22Rv1 (cell line): ENCODE data around the gene MMP20.

Experiments
- H3K27ac ChIP-seq: fragments of 450-650 bp; 2 replicates; pipeline ENCODE4 v1.5.1; 2017
- ZFX ChIP-seq: fragments of 450-650 bp; IDR thresholded peaks from 2 replicates; pipeline ENCODE4 v1.6.1; 2017; ENCODE audit warnings: antibody characterized with exemption, borderline replicate concordance
- TF ChIP-seq, protein P1 (sequence below): fragments of 450-650 bp; IDR thresholded peaks from 2 replicates; pipeline ENCODE4 v1.5.1; 2017; ENCODE audit warnings: mild to moderate bottlenecking

Gene MMP20

GRCh38 chr11:102615077-102615893 lies 9.8 kb downstream of the MMP20 start:
- no peak overlapping the region for H3K27ac ChIP-seq
- TF ChIP-seq, protein P1, sequence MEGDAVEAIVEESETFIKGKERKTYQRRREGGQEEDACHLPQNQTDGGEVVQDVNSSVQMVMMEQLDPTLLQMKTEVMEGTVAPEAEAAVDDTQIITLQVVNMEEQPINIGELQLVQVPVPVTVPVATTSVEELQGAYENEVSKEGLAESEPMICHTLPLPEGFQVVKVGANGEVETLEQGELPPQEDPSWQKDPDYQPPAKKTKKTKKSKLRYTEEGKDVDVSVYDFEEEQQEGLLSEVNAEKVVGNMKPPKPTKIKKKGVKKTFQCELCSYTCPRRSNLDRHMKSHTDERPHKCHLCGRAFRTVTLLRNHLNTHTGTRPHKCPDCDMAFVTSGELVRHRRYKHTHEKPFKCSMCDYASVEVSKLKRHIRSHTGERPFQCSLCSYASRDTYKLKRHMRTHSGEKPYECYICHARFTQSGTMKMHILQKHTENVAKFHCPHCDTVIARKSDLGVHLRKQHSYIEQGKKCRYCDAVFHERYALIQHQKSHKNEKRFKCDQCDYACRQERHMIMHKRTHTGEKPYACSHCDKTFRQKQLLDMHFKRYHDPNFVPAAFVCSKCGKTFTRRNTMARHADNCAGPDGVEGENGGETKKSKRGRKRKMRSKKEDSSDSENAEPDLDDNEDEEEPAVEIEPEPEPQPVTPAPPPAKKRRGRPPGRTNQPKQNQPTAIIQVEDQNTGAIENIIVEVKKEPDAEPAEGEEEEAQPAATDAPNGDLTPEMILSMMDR, result no peak
- TF ChIP-seq ZFX, result no peak

DNA sequence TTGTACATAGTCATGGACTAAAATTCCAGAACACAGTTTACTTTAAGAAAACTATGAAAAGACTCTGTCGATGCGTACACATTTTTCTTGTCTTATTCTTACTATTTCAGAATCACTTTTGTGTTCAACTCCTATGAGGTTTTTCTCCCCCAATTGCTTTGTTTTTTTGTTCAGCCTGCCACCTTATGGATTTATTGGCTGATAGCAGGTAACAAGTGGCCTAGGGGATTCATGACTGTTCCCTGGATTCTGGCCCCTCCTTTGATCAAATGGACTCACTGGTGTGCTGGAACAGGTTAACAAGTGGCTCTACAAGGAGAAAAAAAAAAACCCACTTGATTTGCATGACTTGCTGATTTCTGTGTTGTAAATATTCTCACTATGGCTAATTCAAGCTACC lies 10.6 kb downstream of the MMP20 start:
- H3K27ac ChIP-seq, result no peak overlapping the region

DNA sequence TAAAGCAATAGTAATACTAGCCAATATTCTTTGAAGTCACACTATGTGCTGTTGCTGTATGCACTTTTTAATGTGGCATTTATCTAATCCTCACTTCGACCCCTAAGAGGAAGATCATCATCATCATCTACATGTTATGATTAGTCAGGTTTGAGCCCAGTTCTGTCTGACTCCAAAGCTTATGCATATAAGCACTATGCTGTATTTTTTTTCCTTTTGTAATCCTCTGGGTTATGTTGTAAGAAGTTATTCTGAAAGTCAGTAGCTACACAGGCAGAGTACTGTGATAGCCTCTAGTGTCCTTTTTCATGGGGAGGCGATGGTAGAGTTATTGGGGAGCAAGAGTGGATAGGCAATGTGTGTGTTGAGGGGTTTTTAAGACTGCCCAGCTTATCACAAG lies 11.1 kb downstream of the MMP20 start:
- H3K27ac ChIP-seq, result no peak overlapping the region
- no peak for TF ChIP-seq ZFX
- TF ChIP-seq, protein P1, result no peak

More for the DNA sequence above, 10.6 kb downstream of the MMP20 start:
- TF ChIP-seq, protein P1, result no peak
- TF ChIP-seq ZFX, result no peak

DNA sequence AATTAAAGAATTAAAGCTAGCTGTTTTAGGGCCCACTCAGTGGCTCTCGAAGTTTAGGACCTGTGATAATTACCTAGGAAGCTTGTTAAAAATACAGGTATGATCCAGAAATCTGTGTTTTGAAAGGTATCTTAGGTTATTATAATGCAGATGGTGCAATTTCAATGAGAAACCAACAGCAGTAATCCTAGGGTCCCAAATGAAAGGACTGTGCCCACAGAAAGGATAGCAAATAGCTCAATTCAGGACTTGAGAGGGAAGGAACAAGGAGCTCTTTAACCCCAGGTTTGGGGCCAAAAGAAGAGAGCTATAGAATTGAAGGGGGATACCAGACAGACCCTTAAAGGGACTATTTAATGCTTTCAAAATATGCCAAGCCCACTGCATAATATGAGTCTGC lies 11.7 kb downstream of the MMP20 start:
- TF ChIP-seq ZFX, result no peak
- TF ChIP-seq, protein P1, result no peak
- H3K27ac ChIP-seq, result no peak overlapping the region

DNA sequence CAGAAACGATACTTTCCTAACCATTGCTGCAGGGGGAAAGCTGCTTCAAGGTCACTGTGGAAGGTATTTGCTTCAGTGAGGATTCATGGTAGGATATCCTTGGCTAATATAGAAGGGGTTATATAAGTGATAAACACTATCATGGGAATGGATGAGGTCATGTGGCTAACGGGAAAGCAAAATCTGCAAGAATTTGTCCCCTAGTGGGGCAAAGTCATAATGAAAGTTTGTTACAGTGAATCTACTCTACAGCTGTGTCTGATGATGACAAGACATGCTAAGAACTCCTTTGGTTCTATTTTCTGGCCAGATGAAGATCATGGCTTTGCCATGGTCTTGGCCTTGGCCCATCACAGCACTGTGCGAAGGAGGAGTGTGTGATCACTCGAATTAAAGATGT lies 13.8 kb downstream of the MMP20 start:
- no peak overlapping the region for H3K27ac ChIP-seq
- TF ChIP-seq, protein P1, result no peak
- no peak for TF ChIP-seq ZFX

DNA sequence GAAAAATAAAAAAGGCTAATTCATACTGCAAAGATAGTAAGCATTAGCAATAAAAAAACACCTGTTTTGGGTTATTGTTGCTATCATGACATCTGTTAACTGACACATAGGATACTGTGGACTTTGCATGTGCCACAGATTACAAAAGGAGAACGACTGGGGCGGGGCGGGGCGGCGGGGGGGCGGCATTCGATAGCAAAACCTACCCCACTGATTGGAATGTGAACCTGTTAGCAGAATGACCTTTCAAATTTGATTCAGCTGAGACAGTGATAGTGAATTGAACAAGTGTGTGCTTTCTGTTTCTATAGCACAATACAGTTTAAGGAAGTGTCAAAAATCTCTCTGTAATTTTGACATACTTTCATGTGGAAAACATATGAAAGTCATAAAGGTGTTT lies 14.9 kb downstream of the MMP20 start:
- TF ChIP-seq, protein P1, result no peak
- no peak for TF ChIP-seq ZFX
- no peak overlapping the region for H3K27ac ChIP-seq

GRCh38 chr11:102608699-102609098 lies 16.4 kb downstream of the MMP20 start:
- H3K27ac ChIP-seq, result no peak overlapping the region
- TF ChIP-seq, protein P1, result no peak
- TF ChIP-seq ZFX, result no peak
